ENCODE results near the gene MAGEA2. TPM values are rescaled to one million over a fixed set of nuclear protein-coding genes. Genes with fewer than 3 reads are reported as not detected.
"Not testable (repeated sequence)": the region's sequence is repeated elsewhere in the genome, so short reads cannot be mapped to it uniquely, and the experiment has no call there.

Gene MAGEA2
- total and polyA plus RNA-seq, 2 of the 8 experiments (the other 6 are each of a cell fraction or from before 2014, with no cell fraction given): 0.77 TPM; not detected in 1

GRCh38 chrX:152706500-152706899 lies 47.1 kb downstream of the MAGEA2 start:
- H3K79me2 ChIP-seq (ENCODE audit: control insufficient read depth in 1 of 2, insufficient read depth in 2 of 2, low read length in 2 of 2); H3K27ac ChIP-seq (ENCODE audit: low read depth, low read length); H4K20me1 ChIP-seq (replicated peaks in 1 of 2; ENCODE audit: control insufficient read depth in 1 of 2, insufficient read depth in 2 of 2, low read length in 2 of 2); FAIRE-seq; H2BK12ac ChIP-seq (ENCODE audit: low read depth, low read length); CTCF ChIA-PET (ENCODE audit: partially characterized antibody); H3K4me3 ChIP-seq (ENCODE audit: extremely low read depth in 1 of 4, insufficient read depth in 2 of 4, low read depth in 3 of 4, low read length in 4 of 4); H3K4ac ChIP-seq (replicated peaks; ENCODE audit: insufficient read length, low read depth, low read length); H2BK20ac ChIP-seq (ENCODE audit: low read length); H3K14ac ChIP-seq (ENCODE audit: insufficient read length); H3K79me1 ChIP-seq (ENCODE audit: low read depth, low read length); DNase-seq (ENCODE audit: low read depth in 1 of 2, low spot score in 2 of 2); H3K18ac ChIP-seq (ENCODE audit: extremely low read depth, low read length); H3K23me2 ChIP-seq (ENCODE audit: low read depth, low read length); H4K5ac ChIP-seq (ENCODE audit: insufficient read length, low read depth, low read length); H2AK5ac ChIP-seq (ENCODE audit: low read depth, low read length); H2BK120ac ChIP-seq (replicated peaks; ENCODE audit: low read depth, low read length); H3K27me3 ChIP-seq (replicated peaks in 1 of 4; ENCODE audit: control insufficient read depth in 3 of 4, extremely low read depth in 1 of 4, insufficient read depth in 3 of 4, low read length in 3 of 4); H3K56ac ChIP-seq (replicated peaks; ENCODE audit: insufficient read length, low read depth, low read length); H4K8ac ChIP-seq (ENCODE audit: extremely low read depth, insufficient read depth, low read length); H3K36me3 ChIP-seq (ENCODE audit: control insufficient read depth in 2 of 4, insufficient read depth in 4 of 4, low read length in 3 of 4); H3K4me2 ChIP-seq (ENCODE audit: insufficient read depth in 1 of 2, low read depth in 2 of 2, low read length in 2 of 2); H3K23ac ChIP-seq (ENCODE audit: insufficient read length); H2BK5ac ChIP-seq (ENCODE audit: low read depth, low read length); H2BK15ac ChIP-seq (ENCODE audit: low read length); H3K4me1 ChIP-seq (replicated peaks in 1 of 4; ENCODE audit: control insufficient read depth in 3 of 4, insufficient read depth in 4 of 4, low read length in 3 of 4); H3K9me3 ChIP-seq (ENCODE audit: insufficient read depth in 2 of 2, low read depth in 1 of 2, low read length in 1 of 2); H3K9ac ChIP-seq (replicated peaks in 1 of 4; ENCODE audit: extremely low read depth in 1 of 4, low read depth in 3 of 4, low read length in 3 of 4); H4K91ac ChIP-seq (replicated peaks; ENCODE audit: insufficient read length, low read length); POLR2A ChIA-PET (ENCODE audit: partially characterized antibody); H2AFZ ChIP-seq (ENCODE audit: low read length): not testable (repeated sequence)
- no CpG with 5 or more reads among the region's 7 CpGs for WGBS, 2 experiments (ENCODE audit: extremely low coverage in 1 of 2, insufficient coverage in 1 of 2, insufficient read length in 1 of 2, insufficient replicate concordance in 2 of 2, low coverage in 1 of 2, low lambda C conversion rate in 2 of 2, missing lambda C conversion rate in 1 of 2)

- H2BK20ac ChIP-seq (ENCODE audit: low read length); H4K20me1 ChIP-seq (replicated peaks in 1 of 2; ENCODE audit: control insufficient read depth in 1 of 2, insufficient read depth in 2 of 2, low read length in 2 of 2); H2AFZ ChIP-seq (ENCODE audit: low read length); H2BK5ac ChIP-seq (ENCODE audit: low read depth, low read length); H3K9ac ChIP-seq (replicated peaks in 1 of 4; ENCODE audit: extremely low read depth in 1 of 4, low read depth in 3 of 4, low read length in 3 of 4); H3K36me3 ChIP-seq (ENCODE audit: control insufficient read depth in 2 of 4, insufficient read depth in 4 of 4, low read length in 3 of 4); H2BK12ac ChIP-seq (ENCODE audit: low read depth, low read length); CTCF ChIA-PET (ENCODE audit: partially characterized antibody); H3K4ac ChIP-seq (replicated peaks; ENCODE audit: insufficient read length, low read depth, low read length); H4K8ac ChIP-seq (ENCODE audit: extremely low read depth, insufficient read depth, low read length); H3K23ac ChIP-seq (ENCODE audit: insufficient read length); H3K79me2 ChIP-seq (ENCODE audit: control insufficient read depth in 1 of 2, insufficient read depth in 2 of 2, low read length in 2 of 2); H4K91ac ChIP-seq (replicated peaks; ENCODE audit: insufficient read length, low read length); H4K5ac ChIP-seq (ENCODE audit: insufficient read length, low read depth, low read length); H3K4me1 ChIP-seq (replicated peaks in 1 of 4; ENCODE audit: control insufficient read depth in 3 of 4, insufficient read depth in 4 of 4, low read length in 3 of 4); H3K14ac ChIP-seq (ENCODE audit: insufficient read length); H2AK5ac ChIP-seq (ENCODE audit: low read depth, low read length); H3K4me2 ChIP-seq (ENCODE audit: insufficient read depth in 1 of 2, low read depth in 2 of 2, low read length in 2 of 2); POLR2A ChIA-PET (ENCODE audit: partially characterized antibody); H3K27me3 ChIP-seq (replicated peaks in 1 of 4; ENCODE audit: control insufficient read depth in 3 of 4, extremely low read depth in 1 of 4, insufficient read depth in 3 of 4, low read length in 3 of 4); H3K23me2 ChIP-seq (ENCODE audit: low read depth, low read length); H2BK120ac ChIP-seq (replicated peaks; ENCODE audit: low read depth, low read length); FAIRE-seq; H3K27ac ChIP-seq (ENCODE audit: low read depth, low read length); H3K9me3 ChIP-seq (ENCODE audit: insufficient read depth in 2 of 2, low read depth in 1 of 2, low read length in 1 of 2); H3K56ac ChIP-seq (replicated peaks; ENCODE audit: insufficient read length, low read depth, low read length); H3K79me1 ChIP-seq (ENCODE audit: low read depth, low read length); H3K18ac ChIP-seq (ENCODE audit: extremely low read depth, low read length); DNase-seq (ENCODE audit: low read depth in 1 of 2, low spot score in 2 of 2); H3K4me3 ChIP-seq (ENCODE audit: extremely low read depth in 1 of 4, insufficient read depth in 2 of 4, low read depth in 3 of 4, low read length in 4 of 4); H2BK15ac ChIP-seq (ENCODE audit: low read length): not testable (repeated sequence)
- 100% methylated on average over 1 of the region's 5 CpGs; no CpG with 5 or more reads in 1 of the 2 experiments for WGBS, 2 experiments (ENCODE audit: extremely low coverage in 1 of 2, insufficient coverage in 1 of 2, insufficient read length in 1 of 2, insufficient replicate concordance in 2 of 2, low coverage in 1 of 2, low lambda C conversion rate in 2 of 2, missing lambda C conversion rate in 1 of 2)
Observed at GRCh38 chrX:152700390-152700789, 53.3 kb downstream of the MAGEA2 start.
